ENCODE results near the gene NFATC3.

DNA sequence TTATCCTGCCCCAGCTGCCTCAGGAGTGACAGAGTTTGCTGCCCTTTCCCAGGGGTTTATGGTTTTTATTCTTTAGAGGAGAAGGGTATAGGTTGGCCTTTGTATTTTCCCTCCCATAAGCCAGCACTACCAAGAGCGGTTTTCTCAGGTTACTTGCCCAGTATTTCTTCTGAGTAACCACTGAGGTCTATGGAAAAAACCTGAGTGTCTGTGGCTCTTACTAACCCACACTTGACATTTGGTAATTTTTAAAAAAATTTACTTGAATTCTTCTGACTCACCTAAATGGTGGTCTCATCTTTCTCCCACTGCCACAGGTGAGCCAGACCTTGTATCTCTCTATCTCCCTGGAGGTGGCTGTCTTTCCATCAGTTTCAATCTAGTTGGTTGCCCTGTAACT is 185.2 kb downstream of the NFATC3 start:
- TF ChIP-seq, protein P1, sequence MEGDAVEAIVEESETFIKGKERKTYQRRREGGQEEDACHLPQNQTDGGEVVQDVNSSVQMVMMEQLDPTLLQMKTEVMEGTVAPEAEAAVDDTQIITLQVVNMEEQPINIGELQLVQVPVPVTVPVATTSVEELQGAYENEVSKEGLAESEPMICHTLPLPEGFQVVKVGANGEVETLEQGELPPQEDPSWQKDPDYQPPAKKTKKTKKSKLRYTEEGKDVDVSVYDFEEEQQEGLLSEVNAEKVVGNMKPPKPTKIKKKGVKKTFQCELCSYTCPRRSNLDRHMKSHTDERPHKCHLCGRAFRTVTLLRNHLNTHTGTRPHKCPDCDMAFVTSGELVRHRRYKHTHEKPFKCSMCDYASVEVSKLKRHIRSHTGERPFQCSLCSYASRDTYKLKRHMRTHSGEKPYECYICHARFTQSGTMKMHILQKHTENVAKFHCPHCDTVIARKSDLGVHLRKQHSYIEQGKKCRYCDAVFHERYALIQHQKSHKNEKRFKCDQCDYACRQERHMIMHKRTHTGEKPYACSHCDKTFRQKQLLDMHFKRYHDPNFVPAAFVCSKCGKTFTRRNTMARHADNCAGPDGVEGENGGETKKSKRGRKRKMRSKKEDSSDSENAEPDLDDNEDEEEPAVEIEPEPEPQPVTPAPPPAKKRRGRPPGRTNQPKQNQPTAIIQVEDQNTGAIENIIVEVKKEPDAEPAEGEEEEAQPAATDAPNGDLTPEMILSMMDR (IDR thresholded peaks at IDR 0.05; ENCODE audit: low read depth, low read length, missing input control) = no peak
- TF ChIP-seq, protein P2, sequence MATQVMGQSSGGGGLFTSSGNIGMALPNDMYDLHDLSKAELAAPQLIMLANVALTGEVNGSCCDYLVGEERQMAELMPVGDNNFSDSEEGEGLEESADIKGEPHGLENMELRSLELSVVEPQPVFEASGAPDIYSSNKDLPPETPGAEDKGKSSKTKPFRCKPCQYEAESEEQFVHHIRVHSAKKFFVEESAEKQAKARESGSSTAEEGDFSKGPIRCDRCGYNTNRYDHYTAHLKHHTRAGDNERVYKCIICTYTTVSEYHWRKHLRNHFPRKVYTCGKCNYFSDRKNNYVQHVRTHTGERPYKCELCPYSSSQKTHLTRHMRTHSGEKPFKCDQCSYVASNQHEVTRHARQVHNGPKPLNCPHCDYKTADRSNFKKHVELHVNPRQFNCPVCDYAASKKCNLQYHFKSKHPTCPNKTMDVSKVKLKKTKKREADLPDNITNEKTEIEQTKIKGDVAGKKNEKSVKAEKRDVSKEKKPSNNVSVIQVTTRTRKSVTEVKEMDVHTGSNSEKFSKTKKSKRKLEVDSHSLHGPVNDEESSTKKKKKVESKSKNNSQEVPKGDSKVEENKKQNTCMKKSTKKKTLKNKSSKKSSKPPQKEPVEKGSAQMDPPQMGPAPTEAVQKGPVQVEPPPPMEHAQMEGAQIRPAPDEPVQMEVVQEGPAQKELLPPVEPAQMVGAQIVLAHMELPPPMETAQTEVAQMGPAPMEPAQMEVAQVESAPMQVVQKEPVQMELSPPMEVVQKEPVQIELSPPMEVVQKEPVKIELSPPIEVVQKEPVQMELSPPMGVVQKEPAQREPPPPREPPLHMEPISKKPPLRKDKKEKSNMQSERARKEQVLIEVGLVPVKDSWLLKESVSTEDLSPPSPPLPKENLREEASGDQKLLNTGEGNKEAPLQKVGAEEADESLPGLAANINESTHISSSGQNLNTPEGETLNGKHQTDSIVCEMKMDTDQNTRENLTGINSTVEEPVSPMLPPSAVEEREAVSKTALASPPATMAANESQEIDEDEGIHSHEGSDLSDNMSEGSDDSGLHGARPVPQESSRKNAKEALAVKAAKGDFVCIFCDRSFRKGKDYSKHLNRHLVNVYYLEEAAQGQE (IDR thresholded peaks at IDR 0.05) = no peak
- TF ChIP-seq GABPA (IDR thresholded peaks at IDR 0.05 in 1 of 2, conservative IDR thresholded peaks at IDR 0.05 in 1 of 2) (no peak), RXRA (IDR thresholded peaks at IDR 0.05) (no peak), RAD21 (IDR thresholded peaks at IDR 0.05) (no peak)

Measured in liver (tissue), 3 donors.